Measurements from ENCODE around the gene MYO1B. TPM values are rescaled to one million over a fixed set of nuclear protein-coding genes. Genes with fewer than 3 reads are reported as not detected.

Gene MYO1B
- total and polyA plus RNA-seq, 2 experiments from 2014 or later = 26.4 to 70.6 TPM

DNA sequence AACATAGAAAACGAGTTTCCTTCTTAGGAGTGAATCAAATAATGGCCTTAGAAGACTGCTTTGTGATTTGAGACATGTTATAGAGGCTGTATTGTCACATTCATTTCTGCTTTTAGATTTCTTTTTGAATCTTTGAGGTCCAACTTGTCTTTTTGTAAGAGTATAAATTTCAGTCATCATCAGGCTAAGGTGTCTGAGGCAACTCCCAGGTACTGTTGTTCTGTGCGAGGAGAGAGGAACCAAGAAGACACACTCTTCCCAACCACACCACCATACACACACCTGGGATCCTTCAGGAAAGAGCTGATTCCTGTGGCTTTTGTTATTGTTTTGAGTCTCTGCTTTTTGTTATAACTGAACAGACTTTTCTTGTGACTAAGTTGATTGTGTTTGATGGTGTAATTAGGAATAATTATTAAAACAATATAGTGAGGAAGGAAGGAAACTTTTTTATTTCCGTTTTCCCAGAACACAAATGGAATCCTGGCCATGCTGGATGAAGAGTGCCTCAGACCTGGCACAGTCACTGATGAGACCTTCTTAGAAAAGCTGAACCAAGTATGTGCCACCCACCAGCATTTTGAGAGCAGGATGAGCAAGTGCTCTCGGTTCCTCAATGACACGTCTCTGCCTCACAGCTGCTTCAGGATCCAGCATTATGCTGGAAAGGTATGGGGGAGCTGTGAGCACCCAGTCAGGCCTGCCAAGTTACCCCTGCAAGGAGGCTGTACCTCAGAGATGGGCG lies 140.4 kb downstream of the MYO1B start:
- H3K27ac Mint-ChIP-seq = no peak overlapping the region
- no peaks in the 10 kb centered on the region for H4K20me1 ChIP-seq (replicated peaks; ENCODE audit: insufficient read depth)
- no peak overlapping the region for H2AFZ ChIP-seq
- no peaks in the 10 kb centered on the region for H3K27me3 ChIP-seq (ENCODE audit: insufficient read depth)
- no peaks in the 10 kb centered on the region for H3K9me3 Mint-ChIP-seq
- no peak overlapping the region for H3K4me2 ChIP-seq
- peaks cover 29% of the 10 kb centered on the region for H3K36me3 ChIP-seq (ENCODE audit: insufficient read depth)
- no peak overlapping the region for H3K4me3 ChIP-seq
- H3K4me1 ChIP-seq (ENCODE audit: insufficient read depth) = no peaks in the 10 kb centered on the region
- H3K27me3 Mint-ChIP-seq (ENCODE audit: insufficient read depth, low read depth, poor library complexity) = peaks cover 2% of the 10 kb centered on the region
- no peak overlapping the region for H3K27ac ChIP-seq (ENCODE audit: low read depth)
- no peaks in the 10 kb centered on the region for H3F3A ChIP-seq (replicated peaks; ENCODE audit: low read depth)
- no peak for ATAC-seq
- peaks cover 54% of the 10 kb centered on the region for H3K36me3 Mint-ChIP-seq (ENCODE audit: low read depth)
- TF ChIP-seq CREB1 (CRISPR knock-in tag; IDR thresholded peaks at IDR 0.05; ENCODE audit: low read depth) (no peak), CTCF (conservative IDR thresholded peaks at IDR 0.05; ENCODE audit: low read depth in 2 of 2) (no peak), STAT1 (IDR thresholded peaks at IDR 0.05; ENCODE audit: unreplicated experiment) (no peak), NANOG (IDR thresholded peaks at IDR 0.05; ENCODE audit: borderline replicate concordance) (no peak), POLR2AphosphoS5 (IDR thresholded peaks at IDR 0.05; ENCODE audit: low read depth) (no peak), EZH2phosphoT487 (IDR thresholded peaks at IDR 0.05; ENCODE audit: unreplicated experiment) (no peak), EZH2 (IDR thresholded peaks at IDR 0.05; ENCODE audit: low read depth, unreplicated experiment) (no peak), JUNB (IDR thresholded peaks at IDR 0.05; ENCODE audit: unreplicated experiment) (no peak)
- TF ChIP-seq, protein P1, sequence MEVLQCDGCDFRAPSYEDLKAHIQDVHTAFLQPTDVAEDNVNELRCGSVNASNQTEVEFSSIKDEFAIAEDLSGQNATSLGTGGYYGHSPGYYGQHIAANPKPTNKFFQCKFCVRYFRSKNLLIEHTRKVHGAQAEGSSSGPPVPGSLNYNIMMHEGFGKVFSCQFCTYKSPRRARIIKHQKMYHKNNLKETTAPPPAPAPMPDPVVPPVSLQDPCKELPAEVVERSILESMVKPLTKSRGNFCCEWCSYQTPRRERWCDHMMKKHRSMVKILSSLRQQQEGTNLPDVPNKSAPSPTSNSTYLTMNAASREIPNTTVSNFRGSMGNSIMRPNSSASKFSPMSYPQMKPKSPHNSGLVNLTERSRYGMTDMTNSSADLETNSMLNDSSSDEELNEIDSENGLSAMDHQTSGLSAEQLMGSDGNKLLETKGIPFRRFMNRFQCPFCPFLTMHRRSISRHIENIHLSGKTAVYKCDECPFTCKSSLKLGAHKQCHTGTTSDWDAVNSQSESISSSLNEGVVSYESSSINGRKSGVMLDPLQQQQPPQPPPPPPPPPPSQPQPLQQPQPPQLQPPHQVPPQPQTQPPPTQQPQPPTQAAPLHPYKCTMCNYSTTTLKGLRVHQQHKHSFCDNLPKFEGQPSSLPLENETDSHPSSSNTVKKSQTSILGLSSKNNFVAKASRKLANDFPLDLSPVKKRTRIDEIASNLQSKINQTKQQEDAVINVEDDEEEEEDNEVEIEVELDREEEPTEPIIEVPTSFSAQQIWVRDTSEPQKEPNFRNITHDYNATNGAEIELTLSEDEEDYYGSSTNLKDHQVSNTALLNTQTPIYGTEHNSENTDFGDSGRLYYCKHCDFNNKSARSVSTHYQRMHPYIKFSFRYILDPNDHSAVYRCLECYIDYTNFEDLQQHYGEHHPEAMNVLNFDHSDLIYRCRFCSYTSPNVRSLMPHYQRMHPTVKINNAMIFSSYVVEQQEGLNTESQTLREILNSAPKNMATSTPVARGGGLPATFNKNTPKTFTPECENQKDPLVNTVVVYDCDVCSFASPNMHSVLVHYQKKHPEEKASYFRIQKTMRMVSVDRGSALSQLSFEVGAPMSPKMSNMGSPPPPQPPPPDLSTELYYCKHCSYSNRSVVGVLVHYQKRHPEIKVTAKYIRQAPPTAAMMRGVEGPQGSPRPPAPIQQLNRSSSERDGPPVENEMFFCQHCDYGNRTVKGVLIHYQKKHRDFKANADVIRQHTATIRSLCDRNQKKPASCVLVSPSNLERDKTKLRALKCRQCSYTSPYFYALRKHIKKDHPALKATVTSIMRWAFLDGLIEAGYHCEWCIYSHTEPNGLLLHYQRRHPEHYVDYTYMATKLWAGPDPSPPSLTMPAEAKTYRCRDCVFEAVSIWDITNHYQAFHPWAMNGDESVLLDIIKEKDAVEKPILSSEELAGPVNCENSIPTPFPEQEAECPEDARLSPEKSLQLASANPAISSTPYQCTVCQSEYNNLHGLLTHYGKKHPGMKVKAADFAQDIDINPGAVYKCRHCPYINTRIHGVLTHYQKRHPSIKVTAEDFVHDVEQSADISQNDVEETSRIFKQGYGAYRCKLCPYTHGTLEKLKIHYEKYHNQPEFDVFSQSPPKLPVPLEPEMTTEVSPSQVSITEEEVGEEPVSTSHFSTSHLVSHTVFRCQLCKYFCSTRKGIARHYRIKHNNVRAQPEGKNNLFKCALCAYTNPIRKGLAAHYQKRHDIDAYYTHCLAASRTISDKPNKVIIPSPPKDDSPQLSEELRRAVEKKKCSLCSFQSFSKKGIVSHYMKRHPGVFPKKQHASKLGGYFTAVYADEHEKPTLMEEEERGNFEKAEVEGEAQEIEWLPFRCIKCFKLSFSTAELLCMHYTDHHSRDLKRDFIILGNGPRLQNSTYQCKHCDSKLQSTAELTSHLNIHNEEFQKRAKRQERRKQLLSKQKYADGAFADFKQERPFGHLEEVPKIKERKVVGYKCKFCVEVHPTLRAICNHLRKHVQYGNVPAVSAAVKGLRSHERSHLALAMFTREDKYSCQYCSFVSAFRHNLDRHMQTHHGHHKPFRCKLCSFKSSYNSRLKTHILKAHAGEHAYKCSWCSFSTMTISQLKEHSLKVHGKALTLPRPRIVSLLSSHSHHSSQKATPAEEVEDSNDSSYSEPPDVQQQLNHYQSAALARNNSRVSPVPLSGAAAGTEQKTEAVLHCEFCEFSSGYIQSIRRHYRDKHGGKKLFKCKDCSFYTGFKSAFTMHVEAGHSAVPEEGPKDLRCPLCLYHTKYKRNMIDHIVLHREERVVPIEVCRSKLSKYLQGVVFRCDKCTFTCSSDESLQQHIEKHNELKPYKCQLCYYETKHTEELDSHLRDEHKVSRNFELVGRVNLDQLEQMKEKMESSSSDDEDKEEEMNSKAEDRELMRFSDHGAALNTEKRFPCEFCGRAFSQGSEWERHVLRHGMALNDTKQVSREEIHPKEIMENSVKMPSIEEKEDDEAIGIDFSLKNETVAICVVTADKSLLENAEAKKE (CRISPR knock-in tag; IDR thresholded peaks at IDR 0.05) = no peak
- TF ChIP-seq, protein P2, sequence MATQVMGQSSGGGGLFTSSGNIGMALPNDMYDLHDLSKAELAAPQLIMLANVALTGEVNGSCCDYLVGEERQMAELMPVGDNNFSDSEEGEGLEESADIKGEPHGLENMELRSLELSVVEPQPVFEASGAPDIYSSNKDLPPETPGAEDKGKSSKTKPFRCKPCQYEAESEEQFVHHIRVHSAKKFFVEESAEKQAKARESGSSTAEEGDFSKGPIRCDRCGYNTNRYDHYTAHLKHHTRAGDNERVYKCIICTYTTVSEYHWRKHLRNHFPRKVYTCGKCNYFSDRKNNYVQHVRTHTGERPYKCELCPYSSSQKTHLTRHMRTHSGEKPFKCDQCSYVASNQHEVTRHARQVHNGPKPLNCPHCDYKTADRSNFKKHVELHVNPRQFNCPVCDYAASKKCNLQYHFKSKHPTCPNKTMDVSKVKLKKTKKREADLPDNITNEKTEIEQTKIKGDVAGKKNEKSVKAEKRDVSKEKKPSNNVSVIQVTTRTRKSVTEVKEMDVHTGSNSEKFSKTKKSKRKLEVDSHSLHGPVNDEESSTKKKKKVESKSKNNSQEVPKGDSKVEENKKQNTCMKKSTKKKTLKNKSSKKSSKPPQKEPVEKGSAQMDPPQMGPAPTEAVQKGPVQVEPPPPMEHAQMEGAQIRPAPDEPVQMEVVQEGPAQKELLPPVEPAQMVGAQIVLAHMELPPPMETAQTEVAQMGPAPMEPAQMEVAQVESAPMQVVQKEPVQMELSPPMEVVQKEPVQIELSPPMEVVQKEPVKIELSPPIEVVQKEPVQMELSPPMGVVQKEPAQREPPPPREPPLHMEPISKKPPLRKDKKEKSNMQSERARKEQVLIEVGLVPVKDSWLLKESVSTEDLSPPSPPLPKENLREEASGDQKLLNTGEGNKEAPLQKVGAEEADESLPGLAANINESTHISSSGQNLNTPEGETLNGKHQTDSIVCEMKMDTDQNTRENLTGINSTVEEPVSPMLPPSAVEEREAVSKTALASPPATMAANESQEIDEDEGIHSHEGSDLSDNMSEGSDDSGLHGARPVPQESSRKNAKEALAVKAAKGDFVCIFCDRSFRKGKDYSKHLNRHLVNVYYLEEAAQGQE (IDR thresholded peaks at IDR 0.05; ENCODE audit: unreplicated experiment) = no peak
- TF ChIP-seq, protein P3, sequence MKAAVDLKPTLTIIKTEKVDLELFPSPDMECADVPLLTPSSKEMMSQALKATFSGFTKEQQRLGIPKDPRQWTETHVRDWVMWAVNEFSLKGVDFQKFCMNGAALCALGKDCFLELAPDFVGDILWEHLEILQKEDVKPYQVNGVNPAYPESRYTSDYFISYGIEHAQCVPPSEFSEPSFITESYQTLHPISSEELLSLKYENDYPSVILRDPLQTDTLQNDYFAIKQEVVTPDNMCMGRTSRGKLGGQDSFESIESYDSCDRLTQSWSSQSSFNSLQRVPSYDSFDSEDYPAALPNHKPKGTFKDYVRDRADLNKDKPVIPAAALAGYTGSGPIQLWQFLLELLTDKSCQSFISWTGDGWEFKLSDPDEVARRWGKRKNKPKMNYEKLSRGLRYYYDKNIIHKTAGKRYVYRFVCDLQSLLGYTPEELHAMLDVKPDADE (IDR thresholded peaks at IDR 0.05) = no peak
- no peaks in the 10 kb centered on the region for H3K4me1 Mint-ChIP-seq
- no peak overlapping the region for H3K4me3 Mint-ChIP-seq
- no peaks in the 10 kb centered on the region for H3K79me2 ChIP-seq (replicated peaks; ENCODE audit: insufficient read depth)
- no peak for DNase-seq (ENCODE audit: low spot score)
- no peaks in the 10 kb centered on the region for H3K9me2 ChIP-seq (ENCODE audit: insufficient read depth)
